HCEC 1CT (cell line): ENCODE data around the gene CAMK2A.
A peak's percentile ranks its signal among the peaks of the same experiment; 100 is the strongest.

Experiments
- DNase-seq: peaks from one replicate; pipeline ENCODE4 v3.0.0-alpha.2; 2017

The CAMK2A gene

DNA sequence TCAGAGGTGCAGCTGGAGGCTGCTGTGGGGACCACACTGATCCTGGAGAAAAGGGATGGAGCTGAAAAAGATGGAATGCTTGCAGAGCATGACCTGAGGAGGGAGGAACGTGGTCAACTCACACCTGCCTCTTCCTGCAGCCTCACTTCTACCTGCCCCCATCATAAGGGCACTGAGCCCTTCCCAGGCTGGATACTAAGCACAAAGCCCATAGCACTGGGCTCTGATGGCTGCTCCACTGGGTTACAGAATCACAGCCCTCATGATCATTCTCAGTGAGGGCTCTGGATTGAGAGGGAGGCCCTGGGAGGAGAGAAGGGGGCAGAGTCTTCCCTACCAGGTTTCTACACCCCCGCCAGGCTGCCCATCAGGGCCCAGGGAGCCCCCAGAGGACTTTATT is 105.6 kb downstream of the CAMK2A start:
- DNase-seq = no peak

DNA sequence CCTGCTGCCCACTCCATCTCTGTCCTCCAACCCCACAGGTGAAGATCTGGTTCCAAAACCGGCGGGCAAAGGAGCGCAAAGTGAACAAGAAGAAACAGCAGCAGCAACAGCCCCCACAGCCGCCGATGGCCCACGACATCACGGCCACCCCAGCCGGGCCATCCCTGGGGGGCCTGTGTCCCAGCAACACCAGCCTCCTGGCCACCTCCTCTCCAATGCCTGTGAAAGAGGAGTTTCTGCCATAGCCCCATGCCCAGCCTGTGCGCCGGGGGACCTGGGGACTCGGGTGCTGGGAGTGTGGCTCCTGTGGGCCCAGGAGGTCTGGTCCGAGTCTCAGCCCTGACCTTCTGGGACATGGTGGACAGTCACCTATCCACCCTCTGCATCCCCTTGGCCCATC is 106.1 kb downstream of the CAMK2A start:
- no peak for DNase-seq

DNA sequence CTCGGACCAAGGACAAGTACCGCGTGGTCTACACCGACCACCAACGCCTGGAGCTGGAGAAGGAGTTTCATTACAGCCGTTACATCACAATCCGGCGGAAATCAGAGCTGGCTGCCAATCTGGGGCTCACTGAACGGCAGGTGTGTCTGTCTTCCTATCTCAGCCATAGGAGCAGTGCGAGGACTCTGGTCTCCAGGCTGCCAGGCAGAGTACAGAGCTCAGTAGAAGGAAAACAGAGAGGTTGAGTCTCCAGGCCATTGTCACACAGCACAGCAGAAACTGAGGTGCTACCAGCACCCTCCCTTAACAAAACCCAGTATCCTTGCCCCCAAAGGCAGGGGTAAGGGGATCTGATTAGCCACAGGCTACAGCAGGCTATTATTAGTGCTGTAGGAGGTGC is 106.8 kb downstream of the CAMK2A start:
- DNase-seq = no peak

DNA sequence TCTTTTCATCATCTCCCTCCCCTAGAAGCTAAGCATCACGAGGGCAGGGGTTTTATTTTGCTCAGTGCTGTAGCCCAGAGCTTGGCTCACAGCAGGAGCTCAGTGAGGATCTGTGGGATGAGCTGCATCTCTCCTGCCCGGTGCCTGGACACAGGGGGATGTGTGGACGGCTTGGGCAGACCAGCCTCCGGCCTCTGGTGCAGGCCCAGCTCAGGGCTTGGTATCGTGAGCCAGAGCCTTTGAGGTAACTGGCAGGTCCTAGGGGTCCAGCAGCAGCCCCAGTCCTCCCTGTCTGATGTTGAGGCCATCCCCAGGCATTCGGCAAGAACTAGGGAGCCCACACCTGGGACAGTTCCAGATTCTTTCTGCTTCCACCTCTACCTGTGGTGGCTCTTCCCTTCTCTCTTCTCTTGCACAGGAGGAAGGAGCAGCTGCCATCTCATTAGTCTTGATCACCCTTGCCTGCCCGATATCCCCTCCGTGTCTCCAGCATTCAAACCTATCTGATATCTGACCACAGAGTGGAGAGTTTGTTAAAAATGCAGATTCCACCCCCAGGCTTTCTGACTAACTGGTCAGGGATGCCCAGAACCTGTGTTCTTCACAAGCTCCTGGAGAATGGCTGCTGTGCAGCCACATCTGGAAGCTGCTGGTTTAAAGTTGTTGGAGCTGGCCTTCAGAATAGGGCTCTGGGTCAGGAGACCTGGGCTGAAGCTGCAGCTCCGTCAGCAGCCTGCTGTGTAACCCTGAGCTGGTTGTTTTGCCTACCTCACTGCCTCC is 107.6 kb downstream of the CAMK2A start:
- no peak for DNase-seq

DNA sequence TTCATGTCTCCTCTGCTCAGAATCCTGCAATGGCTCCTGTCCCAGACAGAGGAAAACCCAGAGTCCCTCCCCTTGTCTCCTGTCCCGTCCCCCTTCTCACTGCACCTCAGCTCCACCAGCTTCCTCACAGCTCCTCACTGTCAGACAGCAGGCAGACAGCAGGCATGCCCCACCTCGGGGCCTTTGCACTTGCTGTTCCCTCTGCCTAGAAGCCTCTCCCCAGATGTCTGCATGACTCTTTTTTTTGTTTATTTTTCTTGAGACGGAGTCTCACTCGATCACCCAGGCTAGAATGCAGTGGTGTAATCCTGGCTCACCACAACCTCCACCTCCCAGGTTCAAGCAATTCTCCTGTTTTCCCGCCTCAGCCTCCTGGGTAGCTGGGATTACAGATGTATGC is 108.5 kb downstream of the CAMK2A start:
- peak; percentile 81 for DNase-seq

DNA sequence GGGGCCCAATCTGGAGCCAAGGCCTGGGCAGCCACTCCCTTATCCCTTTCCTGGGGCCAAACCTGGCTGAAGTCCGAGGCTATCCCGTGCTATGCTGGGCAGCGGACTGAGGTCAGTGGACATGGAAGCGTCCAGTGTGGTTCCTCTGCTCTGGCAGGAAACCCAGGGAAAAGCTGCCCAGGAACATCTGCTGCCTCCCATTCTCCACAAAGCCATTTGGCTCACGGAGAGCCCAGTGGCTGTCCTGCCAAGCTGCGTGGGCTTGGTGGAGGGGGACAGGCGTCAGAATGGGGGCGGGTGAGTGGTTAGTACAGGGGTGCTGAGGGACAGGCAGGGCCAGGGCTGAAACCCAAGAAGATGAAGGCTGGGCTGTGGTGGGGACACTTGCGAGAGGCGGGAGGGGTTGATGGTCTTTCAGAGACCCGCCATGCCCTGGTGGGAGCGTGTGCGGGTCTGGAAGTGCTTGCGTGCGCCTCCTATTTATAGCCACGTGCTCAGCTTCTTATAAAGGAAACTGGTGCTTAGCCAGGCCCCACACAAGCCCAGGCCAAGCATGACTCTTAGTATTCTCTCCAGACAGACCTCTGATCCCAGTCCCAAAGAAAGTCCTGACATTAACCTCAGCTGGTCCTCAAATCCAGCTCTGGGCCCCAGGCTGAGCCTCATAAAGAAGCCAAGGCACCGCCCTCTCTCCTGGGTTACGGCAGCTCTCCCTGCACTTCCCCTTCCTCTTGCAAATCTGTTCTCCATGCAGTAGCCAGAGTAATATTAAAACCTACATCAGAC is 109.1 kb downstream of the CAMK2A start:
- DNase-seq = peak; percentile 15

DNA sequence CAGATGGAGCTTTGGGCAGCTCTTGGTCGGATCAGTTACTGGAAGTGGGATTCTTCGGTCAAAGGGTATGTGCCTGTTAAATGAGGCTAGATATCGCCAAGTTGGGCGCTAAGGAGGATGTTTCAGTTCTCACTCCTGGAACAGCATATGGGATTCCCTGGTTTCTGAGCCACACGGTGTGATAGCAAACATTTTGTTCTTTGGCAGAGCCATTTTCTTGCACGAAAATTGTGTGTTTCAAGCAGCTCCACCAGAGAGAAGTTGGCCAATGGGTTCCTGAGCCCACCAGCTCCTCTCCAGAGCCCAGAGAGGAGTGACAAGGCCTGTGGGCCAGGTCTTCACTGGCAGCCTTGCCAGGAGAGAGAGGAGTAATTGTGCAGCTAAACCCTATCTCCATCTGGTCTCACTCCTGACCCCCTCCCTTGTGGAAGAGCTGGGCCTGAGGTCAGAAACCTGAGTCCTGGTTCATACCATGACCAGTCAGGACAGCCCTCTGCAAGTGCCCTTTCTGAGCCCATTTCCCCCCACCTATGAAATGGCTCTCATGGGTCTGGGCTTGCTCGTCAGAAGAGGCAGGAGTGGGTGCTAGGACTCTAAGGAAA is 110.5 kb downstream of the CAMK2A start:
- no peak for DNase-seq

DNA sequence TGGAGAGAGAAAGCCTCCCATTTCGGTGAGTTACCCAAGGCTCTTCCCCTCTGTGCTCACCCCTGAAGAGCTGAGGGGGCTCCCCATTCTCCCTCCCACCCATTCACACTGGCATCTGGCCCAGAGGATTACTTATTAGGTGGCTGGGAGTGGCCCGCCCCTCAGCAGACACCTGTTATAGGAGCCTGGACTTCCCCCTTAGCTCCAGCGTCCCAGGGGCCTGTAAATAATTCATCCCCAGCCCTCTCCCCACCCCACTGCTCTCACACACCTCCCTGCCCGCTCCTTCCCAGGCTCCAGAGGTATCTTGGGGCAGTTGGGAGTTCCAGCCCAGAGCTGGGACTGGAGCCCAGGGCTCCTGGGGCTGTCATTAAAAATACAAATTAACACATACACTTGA is 111.3 kb downstream of the CAMK2A start:
- no peak for DNase-seq

DNA sequence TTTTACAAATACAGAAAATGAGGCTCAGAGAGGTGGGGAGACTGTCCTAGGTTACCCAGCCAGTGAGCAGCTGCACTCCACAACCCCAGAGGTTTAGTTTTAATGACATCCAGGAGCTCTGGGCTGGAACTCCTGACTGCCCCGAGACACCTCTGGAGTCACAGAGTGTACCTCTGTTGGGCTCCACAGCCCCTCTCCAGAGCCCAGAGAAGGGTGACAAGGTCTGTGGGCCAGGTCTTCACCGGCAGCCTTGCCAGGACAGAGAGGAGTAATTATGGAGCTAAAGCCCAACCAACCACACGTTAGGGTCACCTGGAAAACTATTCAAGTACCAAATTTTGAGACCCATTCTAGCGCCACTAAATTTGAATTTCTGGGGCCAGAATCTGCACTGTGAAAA is 111.9 kb downstream of the CAMK2A start:
- DNase-seq = no peak

DNA sequence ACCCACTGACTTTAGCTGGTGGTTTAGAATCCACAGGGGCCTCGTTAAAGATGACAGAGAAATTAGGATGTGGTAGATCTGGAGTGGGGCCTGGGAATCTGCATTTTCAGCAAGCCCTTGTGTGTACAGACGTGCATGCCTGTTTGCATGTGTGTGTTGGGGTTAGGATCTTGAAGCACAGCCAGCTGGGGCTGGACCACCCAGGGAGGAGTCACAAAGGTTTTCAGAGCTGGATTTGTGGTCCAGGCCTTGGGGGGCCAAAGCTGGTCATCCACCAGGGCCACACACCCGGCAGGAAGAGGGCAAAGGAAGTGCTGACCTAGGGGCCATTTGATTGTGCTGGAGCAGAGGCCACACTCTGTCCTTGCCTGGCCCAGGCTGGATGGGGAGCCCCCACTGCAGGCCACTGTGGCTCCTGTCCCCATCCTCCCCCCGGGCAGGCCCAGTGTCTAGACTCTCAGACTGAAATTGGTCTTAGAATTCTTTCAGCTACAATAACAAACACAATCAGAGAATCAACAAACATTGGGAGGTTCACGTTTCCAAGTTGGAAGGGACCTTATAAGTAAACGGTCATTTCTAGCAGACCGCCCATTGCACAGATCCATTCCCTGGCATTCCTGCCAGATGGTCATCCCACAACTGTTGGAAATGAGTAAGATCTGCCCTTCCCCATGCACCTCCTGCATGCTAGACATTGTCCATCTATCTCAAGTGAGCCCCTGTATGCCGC is 112.7 kb downstream of the CAMK2A start:
- DNase-seq = no peak

DNA sequence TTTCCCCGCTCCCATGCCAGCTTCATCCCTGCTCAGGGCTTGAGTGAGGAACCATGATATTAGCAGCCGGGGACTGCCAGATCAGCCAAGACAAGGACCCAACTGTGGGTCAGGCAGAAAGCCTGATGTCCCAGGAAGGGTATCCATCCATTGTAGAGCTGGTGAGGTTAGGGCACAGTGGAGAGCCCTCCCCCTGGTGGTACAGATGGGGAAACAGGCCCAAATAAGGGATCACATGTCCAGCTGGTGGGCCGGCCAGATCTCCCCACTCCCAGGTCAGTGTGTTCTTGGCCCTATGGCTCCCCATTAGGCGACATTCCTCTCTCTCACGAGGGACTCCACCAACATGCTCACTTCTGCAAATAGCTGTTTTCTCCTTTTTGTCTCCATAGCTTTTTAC is 114.0 kb downstream of the CAMK2A start:
- DNase-seq = peak; percentile 39

DNA sequence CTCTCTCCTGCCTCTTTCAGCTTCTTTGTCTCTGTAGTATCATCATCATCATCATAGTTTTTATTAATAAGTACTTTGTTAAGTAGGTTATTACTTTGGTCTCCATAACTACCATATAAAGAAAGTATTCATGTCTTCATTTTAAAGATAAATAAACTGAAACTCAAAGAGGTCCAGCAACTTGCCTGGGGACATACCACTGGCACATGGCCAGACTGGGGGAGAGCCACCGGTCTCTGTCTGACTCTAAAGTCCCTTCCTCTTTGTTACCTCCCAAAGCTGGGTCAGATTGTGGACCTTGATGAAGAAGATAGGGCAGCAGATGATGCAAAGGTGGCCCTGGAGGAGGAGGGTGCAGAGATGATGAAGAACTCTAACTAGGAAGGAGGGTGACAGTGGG is 114.5 kb downstream of the CAMK2A start:
- no peak for DNase-seq

DNA sequence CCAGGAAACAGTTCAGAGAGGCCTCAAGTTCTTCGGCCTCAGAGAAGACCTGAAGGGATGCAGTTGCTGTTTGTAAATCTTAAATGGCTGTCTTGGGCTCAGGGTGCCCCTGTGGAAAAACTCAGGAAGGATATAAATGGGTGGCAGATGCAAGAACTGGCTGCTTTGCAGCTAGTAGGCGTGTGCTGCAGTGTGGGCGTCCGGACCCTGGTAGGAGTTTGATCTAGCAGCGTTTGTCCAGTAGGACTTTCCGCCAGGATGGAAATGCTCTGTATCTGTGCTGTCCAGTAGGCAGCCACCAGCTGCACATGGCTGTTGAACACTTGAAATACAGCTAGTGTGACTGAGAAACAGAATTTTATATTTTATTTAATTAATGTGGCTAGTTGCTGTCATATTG is 115.3 kb downstream of the CAMK2A start:
- DNase-seq = no peak

DNA sequence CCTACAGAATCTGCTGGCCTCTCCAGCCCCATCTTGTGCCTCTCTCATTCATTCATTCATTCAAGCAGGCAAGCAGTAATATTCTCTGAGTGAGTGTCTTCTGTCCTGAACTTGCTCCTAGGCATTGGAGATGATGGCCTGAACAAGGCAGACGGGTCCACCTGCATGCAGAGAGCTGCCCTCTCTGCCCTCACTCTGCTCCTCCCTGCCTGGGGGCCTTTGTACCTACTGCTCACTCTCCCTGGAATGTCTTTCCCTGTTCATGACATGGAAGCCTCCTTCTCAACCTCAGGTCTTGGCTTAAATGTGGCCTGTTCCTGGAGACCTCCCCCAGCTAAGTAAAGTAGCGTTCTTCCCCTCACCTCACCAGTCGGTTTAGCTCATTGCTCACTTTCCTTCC is 116.4 kb downstream of the CAMK2A start:
- DNase-seq = no peak

DNA sequence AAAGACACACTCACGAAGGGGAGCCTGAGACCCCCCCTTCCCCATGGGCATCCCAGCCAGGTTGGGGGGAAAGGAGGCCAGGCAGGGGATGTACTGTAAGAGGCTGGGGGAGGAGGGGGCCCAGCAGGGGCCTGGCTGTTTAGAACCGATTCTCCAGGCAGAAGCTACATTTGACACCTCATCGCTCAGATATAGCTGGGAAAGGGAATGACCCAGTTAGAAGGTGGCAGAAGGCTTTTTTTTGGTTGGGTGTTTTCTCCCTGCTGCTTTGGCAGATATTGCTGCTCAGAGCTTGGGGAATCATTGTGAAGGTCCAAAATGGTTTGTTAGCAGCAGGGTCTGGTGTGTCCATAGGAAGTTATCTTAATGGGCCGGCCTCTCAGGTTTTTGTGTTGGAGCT is 117.0 kb downstream of the CAMK2A start:
- DNase-seq = no peak

DNA sequence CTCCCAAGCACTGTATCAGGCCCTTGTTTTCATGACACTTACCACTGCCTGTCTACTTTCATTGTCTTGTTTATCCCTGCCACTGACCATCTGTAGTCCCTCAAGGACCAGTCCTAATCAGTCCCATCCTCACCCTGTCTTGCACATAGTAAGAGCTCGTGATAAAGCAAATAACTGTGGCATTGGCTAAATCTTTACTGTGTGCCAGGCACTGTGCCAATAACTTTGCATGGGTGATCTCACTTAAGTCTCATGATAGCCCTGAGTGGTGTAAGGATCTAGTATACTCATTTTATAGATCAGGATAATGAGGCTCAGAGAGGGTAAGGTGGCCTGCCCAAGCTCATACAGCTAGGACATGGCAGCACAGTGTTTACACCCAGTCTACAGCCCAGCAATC is 117.4 kb downstream of the CAMK2A start:
- DNase-seq = peak; percentile 39
